Heart left ventricle (tissue), 16 donors: ENCODE data around the gene RBMS1. TPM values are rescaled to one million over a fixed set of nuclear protein-coding genes. Genes with fewer than 3 reads are reported as not detected.
A peak's percentile ranks its signal among the peaks of the same experiment; 100 is the strongest.
"Not testable (repeated sequence)": the region's sequence is repeated elsewhere in the genome, so short reads cannot be mapped to it uniquely, and the experiment has no call there.

Experiments used
- ATAC-seq, 4 donors: fragments of 200-7000 bp; cut with Tn5 transposase; one replicate each; pipeline ENCODE4 v1.9.1; 2020 to 2022; ENCODE audit warnings: moderate library complexity in 4 of 4, mild to moderate bottlenecking in 3 of 4, moderate number of reproducible peaks in 1 of 4
- DNase-seq, 5 donors: peaks; one replicate each; pipeline ENCODE4 v3.0.0-alpha.2; 2020
- H3K27ac ChIP-seq, 12 donors: fragments of 200-600 bp; sonication (generic) in 4 of 12; one replicate each; pipeline versions ENCODE4 v1.5.0 to v1.8.0; 2016 to 2022; ENCODE audit warnings: mild to moderate bottlenecking in 2 of 12
- H3K27me3 ChIP-seq, 9 donors: fragments of 200-600 bp; sonication (generic) in 2 of 9; one replicate each; pipeline versions ENCODE4 v1.5.1 to v1.8.0; 2016 to 2022; ENCODE audit warnings: mild to moderate bottlenecking in 3 of 9
- H3K36me3 ChIP-seq, 9 donors: fragments of 200-600 bp; sonication (generic) in 2 of 9; one replicate each; pipeline versions ENCODE4 v1.5.0 to v1.8.0; 2018 to 2022; ENCODE audit warnings: mild to moderate bottlenecking in 2 of 9
- H3K4me1 ChIP-seq, 12 donors: fragments of 200-600 bp; sonication (generic) in 4 of 12; one replicate each; pipeline versions ENCODE4 v1.5.0 to v1.8.0; 2016 to 2022; ENCODE audit warnings: mild to moderate bottlenecking in 3 of 12
- H3K4me3 ChIP-seq, 12 donors: fragments of 200-600 bp; sonication (generic) in 4 of 12; one replicate each; pipeline versions ENCODE4 v1.5.0 to v1.8.0; 2017 to 2022; ENCODE audit warnings: mild to moderate bottlenecking in 9 of 12, moderate library complexity in 4 of 12
- H3K9me3 ChIP-seq, 12 donors: fragments of 200-600 bp; sonication (generic) in 4 of 12; one replicate each; pipeline versions ENCODE4 v1.5.0 to v1.8.0; 2016 to 2022; ENCODE audit warnings: mild to moderate bottlenecking in 1 of 12
- CTCF ChIP-seq, 12 donors: fragments of 200-600 bp; sonication (generic) in 4 of 12; IDR thresholded peaks; one replicate each; pipeline versions ENCODE4 v1.5.0 to v1.8.0; 2018 to 2022; ENCODE audit warnings: antibody characterized with exemption in 12 of 12, mild to moderate bottlenecking in 5 of 12
- POLR2A ChIP-seq, 2 donors: fragments of 450-650 bp; IDR thresholded peaks; one replicate each; pipeline ENCODE4 v1.6.1; 2017; ENCODE audit warnings: antibody characterized with exemption in 2 of 2, mild to moderate bottlenecking in 2 of 2, moderate library complexity in 2 of 2
- WGBS, 4 donors: extraction: QIAGEN DNeasy Blood & Tissue Kit in 2 of 4; methylation state at CpG; one replicate each; pipeline versions ENCODE4 v1.1.5 to v1.1.7; 2013 to 2018; 5-methylcytosine and 5-hydroxymethylcytosine counted together
- intact Hi-C, 10 donors: fragments of 100-400 bp; cut with DNase I; formaldehyde crosslinking; loops; one replicate each; pipeline versions ENCODE4 v1.11.1 to v1.14.2; 2022
- polyA plus RNA-seq, 2 donors: library from polyadenylated mRNA; stranded (reverse); fragments of 200-250 nt; gene quantifications; one replicate each; pipeline ENCODE4 v1.2.3, GENCODE V29; 2013
- total RNA-seq, 9 donors: library from RNA; depleted of rRNA in 2 of 9; stranded (reverse); fragments of >200 nt in 2 of 9; fragmentation: NEBNext Ultra II Directional in 3 of 9; extraction: Animal tissue kit (Norgen Biotek cat#: 25700) in 3 of 9; gene quantifications; one replicate each; pipeline versions ENCODE4 v1.1.0 to v1.2.4, GENCODE V29; 2016 to 2023
- donor health status: ischemic (EF 13 %, LVEDD 7.1; RV severe dilation, severe dysfunction).
- donor health status: healthy with polysubstance abuse.
- donor health status: DM: no; HTN: yes; CAD: no.
- donor health status: DM: no; HTN: no; CAD: no.
- donor health status: ischemic (EF 25% LVEDD 6.9; RV normal size, moderate dysfunction).
- donor health status: ischemic (EF 25% LVEDD 5.7; RV mildly dilated, moderate dysfunction).
- donor health status: healthy.
- donor health status: DM: yes; HTN: yes; CAD: no.
- donor health status: ischemic (EF 35%, LVEDD 5.7; RV mildly dilated, moderate dysfunction).
- donor health status: nonischemic (EF 11% LVEDD 7.7; RV severe dilation, severe dysfunction).
- donor health status: DM: yes; HTN: yes; CAD: no.
- donor health status: PGD.
- donor health status: ischemic (EF 29% LVEDD 5.4; RV normal size, mild dysfunction).
- donor health status: nonischemic (EF 23%, LVEDD 6.1; RV moderate dilation, normal function).

Gene RBMS1
- total and polyA plus RNA-seq, 11 donors = 32.4 to 102 (median 52.6) TPM

DNA sequence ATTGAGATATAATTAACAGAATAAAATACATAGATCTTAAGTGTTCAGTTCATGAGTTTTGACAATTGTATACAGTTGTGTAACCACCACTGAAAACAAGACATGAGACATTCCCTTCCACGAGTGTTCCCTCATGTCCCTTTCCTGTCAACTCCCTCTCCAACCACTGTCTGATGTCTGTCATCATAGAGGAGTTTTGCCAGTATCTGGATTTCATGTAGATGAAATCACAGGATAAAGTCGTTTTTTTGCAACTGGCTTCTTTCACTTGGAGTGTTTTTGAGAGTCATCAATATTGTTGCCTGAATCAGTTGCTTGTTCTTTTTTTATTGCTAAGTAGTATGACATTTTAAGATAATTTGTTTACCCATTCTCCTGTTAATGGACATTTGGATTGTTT, 52.7 kb downstream of the RBMS1 start:
- Histone ChIP-seq H3K27me3 (no peaks in the 10 kb centered on the region), H3K27ac (no peak overlapping the region), H3K36me3 (no peaks in the 10 kb centered on the region), H3K4me1 (peaks cover 0 to 28% (median 8%) of the 10 kb centered on the region in 12 donors), H3K9me3 (peaks cover 0 to 4% (median 0%) of the 10 kb centered on the region in 12 donors), H3K4me3 (no peak overlapping the region)
- DNase-seq = no peak
- intact Hi-C loops = no loop called here
- TF ChIP-seq CTCF (IDR thresholded peaks at IDR 0.05) (no peak), POLR2A (IDR thresholded peaks at IDR 0.05) (no peak)
- WGBS, 4 donors = 6 to 11% (median 10%) methylated on average over 2 of the region's 2 CpGs
- ATAC-seq = peak in 3 of 4 donors; percentile 44 to 59 (median 47)

- H3K27me3 ChIP-seq, DNase-seq, H3K9me3 ChIP-seq, H3K4me3 ChIP-seq, H3K27ac ChIP-seq, intact Hi-C loops, H3K36me3 ChIP-seq, ATAC-seq: not testable (repeated sequence)
- WGBS, 4 donors = 86 to 98% (median 96%) methylated on average over 8 to 32 of the region's 32 CpGs; no CpG with 5 or more reads in 1 of the 4 donors
- H3K4me1 ChIP-seq = peaks cover 0 to 32% (median 12%) of the 10 kb centered on the region in 12 donors
Measured at GRCh38 chr2:160439038-160439437, 54.6 kb downstream of the RBMS1 start.

GRCh38 chr2:160437273-160437672, 56.3 kb downstream of the RBMS1 start:
- intact Hi-C loops = no loop called here
- 94 to 98% (median 96%) methylated on average over 4 of the region's 4 CpGs for WGBS, 4 donors
- no peaks in the 10 kb centered on the region for H3K36me3 ChIP-seq
- H3K4me1 ChIP-seq = peaks cover 0 to 42% (median 28%) of the 10 kb centered on the region in 12 donors
- TF ChIP-seq POLR2A (IDR thresholded peaks at IDR 0.05) (no peak), CTCF (IDR thresholded peaks at IDR 0.05) (no peak)
- ATAC-seq (no peak), DNase-seq (no peak)
- no peaks in the 10 kb centered on the region for H3K27me3 ChIP-seq
- H3K9me3 ChIP-seq = no peaks in the 10 kb centered on the region
- no peak overlapping the region for H3K4me3 ChIP-seq
- H3K27ac ChIP-seq = no peak overlapping the region

- peaks cover 0 to 11% (median 0%) of the 10 kb centered on the region in 9 donors for H3K36me3 ChIP-seq
- DNase-seq (no peak), ATAC-seq (no peak)
- H3K27me3 ChIP-seq = no peaks in the 10 kb centered on the region
- H3K9me3 ChIP-seq = peaks cover 0 to 11% (median 2%) of the 10 kb centered on the region in 12 donors
- intact Hi-C loops = no loop called here
- peaks cover 0 to 34% (median 31%) of the 10 kb centered on the region in 12 donors for H3K4me1 ChIP-seq
- H3K4me3 ChIP-seq = no peak overlapping the region
- TF ChIP-seq CTCF (IDR thresholded peaks at IDR 0.05) = no peak
- TF ChIP-seq POLR2A (IDR thresholded peaks at IDR 0.05) = no peak
- H3K27ac ChIP-seq = peak overlapping the region in 3 of 12 donors; percentile 13 to 32 (median 18)
- WGBS, 4 donors = 65 to 87% (median 72%) methylated on average over 3 of the region's 3 CpGs
Measured at GRCh38 chr2:160434254-160434948, 59.2 kb downstream of the RBMS1 start.
